SIG-M5 (cell line): ENCODE results near the gene NDUFB1.
A peak's percentile ranks its signal among the peaks of the same experiment; 100 is the strongest.

Experiments
- DNase-seq: peaks from one replicate; lab custom pipeline; 2025; lab: John Stamatoyannopoulos, UW

The NDUFB1 gene

GRCh38 chr14:92121670-92122350, at the start of gene NDUFB1, which contains the start of gene CPSF2:
NDUFB1 (minus strand) TSS chr14:92121706; CDS start chr14:92117637, 4,069 bp downstream.
CPSF2 (plus strand) TSS chr14:92121969; CDS start chr14:92130985, 9,016 bp downstream.
- DNase-seq, result no peak

GRCh38 chr14:92164958-92165357, 43.5 kb upstream of the NDUFB1 start:
- no peak for DNase-seq

GRCh38 chr14:92161521-92161920, 40.0 kb upstream of the NDUFB1 start:
- DNase-seq, result no peak

- no peak for DNase-seq
Measured at GRCh38 chr14:92160619-92161018, 39.1 kb upstream of the NDUFB1 start.

GRCh38 chr14:92154283-92154942, 32.9 kb upstream of the NDUFB1 start:
- DNase-seq, result no peak

- no peak for DNase-seq
Measured at GRCh38 chr14:92153581-92153980, 32.1 kb upstream of the NDUFB1 start.

GRCh38 chr14:92144708-92145107, 23.2 kb upstream of the NDUFB1 start:
- no peak for DNase-seq

GRCh38 chr14:92143962-92144361, 22.5 kb upstream of the NDUFB1 start:
- DNase-seq, result no peak

- DNase-seq, result no peak
Measured at GRCh38 chr14:92143309-92143708, 21.8 kb upstream of the NDUFB1 start.

- DNase-seq, result no peak
Measured at GRCh38 chr14:92135269-92135668, 13.8 kb upstream of the NDUFB1 start.

- no peak for DNase-seq
Measured at GRCh38 chr14:92134456-92134855, 12.9 kb upstream of the NDUFB1 start.

- no peak for DNase-seq
Measured at GRCh38 chr14:92122761-92123160, 1.3 kb upstream of the NDUFB1 start.

- no peak for DNase-seq
Measured at GRCh38 chr14:92122351-92122677, 808 bp upstream of the NDUFB1 start.

- DNase-seq, result no peak
Measured at GRCh38 chr14:92121207-92121669, 268 bp downstream of the NDUFB1 start.

GRCh38 chr14:92109490-92109889, 12.0 kb downstream of the NDUFB1 start:
- DNase-seq, result no peak

- no peak for DNase-seq
Measured at GRCh38 chr14:92108345-92109254, 12.9 kb downstream of the NDUFB1 start.

GRCh38 chr14:92106143-92106926, 15.2 kb downstream of the NDUFB1 start, which contains the start of gene ATXN3:
ATXN3 (minus strand) TSS chr14:92106582; CDS start chr14:92106552, 30 bp downstream.
- DNase-seq, result peak; percentile 71

- DNase-seq, result no peak
Measured at GRCh38 chr14:92105893-92106142, 15.7 kb downstream of the NDUFB1 start.

- DNase-seq, result no peak
Measured at GRCh38 chr14:92105073-92105892, 16.2 kb downstream of the NDUFB1 start.

- no peak for DNase-seq
Measured at GRCh38 chr14:92103363-92103989, 18.0 kb downstream of the NDUFB1 start.

- DNase-seq, result no peak
Measured at GRCh38 chr14:92099802-92100201, 21.7 kb downstream of the NDUFB1 start.
